Measurements from ENCODE around the gene CACNB2.

The CACNB2 gene

GRCh38 chr10:18368273-18368672 is 228.0 kb downstream of the CACNB2 start:
- H3K4me1 ChIP-seq (ENCODE audit: control insufficient read depth, insufficient read depth, low read length): no peaks in the 10 kb centered on the region
- H3K27ac ChIP-seq (ENCODE audit: low read depth, low read length): no peak overlapping the region
- no peak overlapping the region for H3K4me3 ChIP-seq (ENCODE audit: low read depth, low read length)
- no peaks in the 10 kb centered on the region for H3K9me3 ChIP-seq (ENCODE audit: control insufficient read depth, insufficient read depth, low read length)
- no peaks in the 10 kb centered on the region for H3K27me3 ChIP-seq (ENCODE audit: control insufficient read depth, insufficient read depth, low read length)
- no peaks in the 10 kb centered on the region for H3K36me3 ChIP-seq (ENCODE audit: control insufficient read depth, insufficient read depth, low read length)
- no peak overlapping the region for H3K9ac ChIP-seq (ENCODE audit: low read depth, low read length)

DNA sequence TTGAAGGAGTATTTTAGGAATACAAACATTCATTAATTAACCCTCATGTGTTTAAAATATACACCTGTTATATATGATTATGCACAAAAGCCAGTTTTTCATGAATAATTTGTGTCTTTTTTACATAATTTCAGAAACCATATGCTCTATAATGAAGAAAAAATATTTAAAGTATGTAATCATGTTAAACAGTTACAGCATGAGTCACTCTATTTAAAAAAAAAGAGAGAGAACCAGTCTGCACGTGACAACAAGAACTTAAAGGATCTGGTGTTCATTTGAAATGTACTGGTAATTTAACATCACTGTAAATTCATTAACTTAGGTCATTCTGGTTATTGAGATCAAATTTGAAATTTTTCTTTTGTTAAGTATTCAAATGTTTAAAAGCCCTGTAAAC is 228.5 kb downstream of the CACNB2 start:
- Histone ChIP-seq H3K4me3 (ENCODE audit: low read depth, low read length) (no peak overlapping the region), H3K4me1 (ENCODE audit: control insufficient read depth, insufficient read depth, low read length) (no peaks in the 10 kb centered on the region), H3K27me3 (ENCODE audit: control insufficient read depth, insufficient read depth, low read length) (no peaks in the 10 kb centered on the region), H3K27ac (ENCODE audit: low read depth, low read length) (no peak overlapping the region), H3K36me3 (ENCODE audit: control insufficient read depth, insufficient read depth, low read length) (no peaks in the 10 kb centered on the region), H3K9me3 (ENCODE audit: control insufficient read depth, insufficient read depth, low read length) (no peaks in the 10 kb centered on the region), H3K9ac (ENCODE audit: low read depth, low read length) (no peak overlapping the region)

DNA sequence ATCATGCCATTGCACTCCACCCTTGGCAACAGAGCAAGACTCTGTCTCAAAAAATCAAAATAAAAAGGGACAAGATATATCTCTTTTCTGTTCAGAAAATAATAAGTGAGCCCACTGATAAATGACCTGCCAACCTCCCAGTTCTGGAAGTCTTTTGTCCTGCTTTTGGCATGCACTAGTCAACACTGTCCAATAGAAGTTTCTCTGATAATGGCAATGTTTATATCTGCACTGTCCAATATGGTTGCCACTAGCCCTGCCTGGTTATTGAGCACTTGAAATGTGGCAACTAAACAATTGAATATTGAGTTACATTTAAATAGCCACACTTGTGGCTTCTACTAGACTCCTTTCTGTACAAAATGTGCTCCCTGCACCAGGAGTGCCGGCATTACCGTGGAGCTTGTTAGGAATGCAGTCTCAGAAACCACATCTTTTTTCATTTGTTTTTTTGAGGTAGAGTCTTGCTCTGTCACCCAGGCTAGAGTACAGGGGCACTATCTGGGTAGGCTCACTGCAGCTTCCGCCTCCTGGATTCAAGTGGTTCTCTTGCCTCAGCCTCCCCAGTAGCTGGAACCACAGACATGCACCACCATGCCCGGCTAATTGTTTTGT is 229.7 kb downstream of the CACNB2 start:
- Histone ChIP-seq H3K4me1 (ENCODE audit: control insufficient read depth, insufficient read depth, low read length) (no peaks in the 10 kb centered on the region), H3K9me3 (ENCODE audit: control insufficient read depth, insufficient read depth, low read length) (no peaks in the 10 kb centered on the region), H3K9ac (ENCODE audit: low read depth, low read length) (no peak overlapping the region), H3K27me3 (ENCODE audit: control insufficient read depth, insufficient read depth, low read length) (no peaks in the 10 kb centered on the region), H3K36me3 (ENCODE audit: control insufficient read depth, insufficient read depth, low read length) (no peaks in the 10 kb centered on the region), H3K4me3 (ENCODE audit: low read depth, low read length) (no peak overlapping the region), H3K27ac (ENCODE audit: low read depth, low read length) (no peak overlapping the region)

DNA sequence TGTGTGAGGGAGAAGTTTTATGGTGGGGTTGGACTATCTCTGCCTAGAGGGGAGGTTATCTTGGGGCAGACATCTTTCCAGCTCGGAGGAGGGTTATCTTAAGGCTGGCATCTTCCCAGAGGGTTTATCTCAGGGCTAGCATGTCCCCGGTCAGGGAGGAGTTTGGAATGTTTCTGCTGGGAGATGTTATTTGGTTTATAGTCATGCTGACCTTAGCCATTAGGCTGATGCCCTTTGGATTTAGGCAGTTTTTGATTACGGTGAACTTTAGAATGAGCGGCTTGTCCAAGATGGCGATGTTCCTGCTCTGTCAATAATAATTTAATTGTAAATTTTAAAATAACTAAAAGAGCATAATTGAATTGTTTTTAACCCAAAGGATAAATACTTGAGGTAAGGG is 236.4 kb downstream of the CACNB2 start:
- Histone ChIP-seq H3K4me1 (ENCODE audit: control insufficient read depth, insufficient read depth, low read length) (no peaks in the 10 kb centered on the region), H3K27ac (ENCODE audit: low read depth, low read length) (no peak overlapping the region), H3K4me3 (ENCODE audit: low read depth, low read length) (no peak overlapping the region), H3K9ac (ENCODE audit: low read depth, low read length) (no peak overlapping the region), H3K36me3 (ENCODE audit: control insufficient read depth, insufficient read depth, low read length) (no peaks in the 10 kb centered on the region), H3K27me3 (ENCODE audit: control insufficient read depth, insufficient read depth, low read length) (no peaks in the 10 kb centered on the region), H3K9me3 (ENCODE audit: control insufficient read depth, insufficient read depth, low read length) (no peaks in the 10 kb centered on the region)

- Histone ChIP-seq H3K4me1 (ENCODE audit: control insufficient read depth, insufficient read depth, low read length) (no peaks in the 10 kb centered on the region), H3K36me3 (ENCODE audit: control insufficient read depth, insufficient read depth, low read length) (no peaks in the 10 kb centered on the region), H3K9ac (ENCODE audit: low read depth, low read length) (no peak overlapping the region), H3K27ac (ENCODE audit: low read depth, low read length) (no peak overlapping the region), H3K9me3 (ENCODE audit: control insufficient read depth, insufficient read depth, low read length) (no peaks in the 10 kb centered on the region), H3K27me3 (ENCODE audit: control insufficient read depth, insufficient read depth, low read length) (no peaks in the 10 kb centered on the region), H3K4me3 (ENCODE audit: low read depth, low read length) (no peak overlapping the region)
These were observed 237.7 kb downstream of the CACNB2 start for GRCh38 chr10:18377898-18378297.

GRCh38 chr10:18378766-18379165 is 238.5 kb downstream of the CACNB2 start:
- no peak overlapping the region for H3K4me3 ChIP-seq (ENCODE audit: low read depth, low read length)
- no peaks in the 10 kb centered on the region for H3K4me1 ChIP-seq (ENCODE audit: control insufficient read depth, insufficient read depth, low read length)
- no peak overlapping the region for H3K27ac ChIP-seq (ENCODE audit: low read depth, low read length)
- no peak overlapping the region for H3K9ac ChIP-seq (ENCODE audit: low read depth, low read length)
- H3K27me3 ChIP-seq (ENCODE audit: control insufficient read depth, insufficient read depth, low read length): no peaks in the 10 kb centered on the region
- H3K36me3 ChIP-seq (ENCODE audit: control insufficient read depth, insufficient read depth, low read length): no peaks in the 10 kb centered on the region
- no peaks in the 10 kb centered on the region for H3K9me3 ChIP-seq (ENCODE audit: control insufficient read depth, insufficient read depth, low read length)

GRCh38 chr10:18381679-18382078 is 241.5 kb downstream of the CACNB2 start:
- Histone ChIP-seq H3K9me3 (ENCODE audit: control insufficient read depth, insufficient read depth, low read length) (no peaks in the 10 kb centered on the region), H3K4me1 (ENCODE audit: control insufficient read depth, insufficient read depth, low read length) (no peaks in the 10 kb centered on the region), H3K36me3 (ENCODE audit: control insufficient read depth, insufficient read depth, low read length) (no peaks in the 10 kb centered on the region), H3K9ac (ENCODE audit: low read depth, low read length) (no peak overlapping the region), H3K4me3 (ENCODE audit: low read depth, low read length) (no peak overlapping the region), H3K27ac (ENCODE audit: low read depth, low read length) (no peak overlapping the region), H3K27me3 (ENCODE audit: control insufficient read depth, insufficient read depth, low read length) (no peaks in the 10 kb centered on the region)

DNA sequence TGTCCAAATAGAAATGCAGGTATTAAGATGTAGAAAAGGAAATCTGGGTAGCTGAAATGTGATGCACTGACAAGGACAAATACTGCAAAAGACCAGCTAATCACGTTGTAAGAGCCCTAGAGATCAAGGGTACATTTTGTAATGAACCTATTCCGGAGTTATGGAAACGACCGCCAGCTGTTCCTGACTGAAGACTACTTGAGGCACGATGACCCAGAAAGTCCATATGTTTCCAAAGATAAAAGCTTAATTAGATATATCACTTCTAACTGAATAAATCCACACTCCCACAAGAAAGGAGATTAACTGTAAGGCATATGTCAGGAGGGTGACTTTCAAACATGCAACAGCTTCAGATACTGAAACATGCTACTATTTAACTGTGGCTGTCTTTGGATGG is 257.7 kb downstream of the CACNB2 start:
- Histone ChIP-seq H3K9me3 (ENCODE audit: control insufficient read depth, insufficient read depth, low read length) (no peaks in the 10 kb centered on the region), H3K36me3 (ENCODE audit: control insufficient read depth, insufficient read depth, low read length) (no peaks in the 10 kb centered on the region), H3K4me3 (ENCODE audit: low read depth, low read length) (no peak overlapping the region), H3K9ac (ENCODE audit: low read depth, low read length) (no peak overlapping the region), H3K4me1 (ENCODE audit: control insufficient read depth, insufficient read depth, low read length) (peaks cover 9% of the 10 kb centered on the region), H3K27me3 (ENCODE audit: control insufficient read depth, insufficient read depth, low read length) (peaks cover 14% of the 10 kb centered on the region), H3K27ac (ENCODE audit: low read depth, low read length) (no peak overlapping the region)

- no peak overlapping the region for H3K27ac ChIP-seq (ENCODE audit: low read depth, low read length)
- no peak overlapping the region for H3K9ac ChIP-seq (ENCODE audit: low read depth, low read length)
- no peak overlapping the region for H3K4me3 ChIP-seq (ENCODE audit: low read depth, low read length)
- H3K9me3 ChIP-seq (ENCODE audit: control insufficient read depth, insufficient read depth, low read length): no peaks in the 10 kb centered on the region
- peaks cover 9% of the 10 kb centered on the region for H3K4me1 ChIP-seq (ENCODE audit: control insufficient read depth, insufficient read depth, low read length)
- no peaks in the 10 kb centered on the region for H3K36me3 ChIP-seq (ENCODE audit: control insufficient read depth, insufficient read depth, low read length)
- peaks cover 14% of the 10 kb centered on the region for H3K27me3 ChIP-seq (ENCODE audit: control insufficient read depth, insufficient read depth, low read length)
These were observed 258.9 kb downstream of the CACNB2 start for GRCh38 chr10:18399158-18399557.

DNA sequence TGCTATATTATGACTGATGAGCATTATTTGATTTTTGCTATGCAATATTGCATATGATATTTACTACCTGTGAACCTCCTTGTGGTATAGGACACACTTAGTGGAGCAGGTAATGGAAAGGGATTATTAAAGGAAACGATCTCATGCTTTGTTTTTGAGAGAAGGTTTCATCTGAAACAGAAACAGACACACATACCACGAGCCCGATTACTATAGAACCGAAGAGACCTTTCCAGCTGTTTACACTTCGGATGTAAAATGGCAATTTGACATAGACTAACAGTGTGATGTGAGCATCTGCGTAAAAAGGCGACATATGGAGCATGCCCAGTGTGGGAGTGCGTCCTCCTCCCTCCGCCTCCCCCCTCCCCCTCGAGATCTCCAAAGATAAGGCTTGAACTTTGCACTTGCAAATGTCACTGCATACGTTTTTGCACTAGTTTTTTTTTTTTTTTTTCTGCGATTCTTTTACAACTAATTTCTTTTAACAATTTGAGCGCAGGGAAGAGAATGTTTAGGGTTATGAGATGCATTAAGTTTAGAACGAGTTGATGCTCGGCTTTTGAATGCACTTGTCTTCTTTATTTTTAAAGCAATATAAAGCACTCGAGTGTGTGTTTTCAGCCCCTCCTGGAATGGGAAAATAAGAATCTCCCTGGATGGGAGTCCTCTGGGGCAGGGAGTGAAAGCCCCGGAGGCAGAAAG is 260.1 kb downstream of the CACNB2 start:
- H3K27ac ChIP-seq (ENCODE audit: low read depth, low read length): no peak overlapping the region
- no peak overlapping the region for H3K9ac ChIP-seq (ENCODE audit: low read depth, low read length)
- no peaks in the 10 kb centered on the region for H3K9me3 ChIP-seq (ENCODE audit: control insufficient read depth, insufficient read depth, low read length)
- peaks cover 9% of the 10 kb centered on the region for H3K4me1 ChIP-seq (ENCODE audit: control insufficient read depth, insufficient read depth, low read length)
- peaks cover 14% of the 10 kb centered on the region for H3K27me3 ChIP-seq (ENCODE audit: control insufficient read depth, insufficient read depth, low read length)
- H3K36me3 ChIP-seq (ENCODE audit: control insufficient read depth, insufficient read depth, low read length): no peaks in the 10 kb centered on the region
- peak overlapping the region; percentile 75 for H3K4me3 ChIP-seq (ENCODE audit: low read depth, low read length)

GRCh38 chr10:18400906-18401245 is 260.7 kb downstream of the CACNB2 start:
- Histone ChIP-seq H3K4me3 (ENCODE audit: low read depth, low read length) (peak overlapping the region; percentile 75), H3K27me3 (ENCODE audit: control insufficient read depth, insufficient read depth, low read length) (peaks cover 14% of the 10 kb centered on the region)

More at GRCh38 chr10:18400906-18401245, 260.7 kb downstream of the CACNB2 start:
- Histone ChIP-seq H3K36me3 (ENCODE audit: control insufficient read depth, insufficient read depth, low read length) (no peaks in the 10 kb centered on the region), H3K9me3 (ENCODE audit: control insufficient read depth, insufficient read depth, low read length) (no peaks in the 10 kb centered on the region), H3K27ac (ENCODE audit: low read depth, low read length) (no peak overlapping the region), H3K9ac (ENCODE audit: low read depth, low read length) (no peak overlapping the region), H3K4me1 (ENCODE audit: control insufficient read depth, insufficient read depth, low read length) (peaks cover 10% of the 10 kb centered on the region)
